ENCODE results near the gene BICD2.
A peak's percentile ranks its signal among the peaks of the same experiment; 100 is the strongest.

BICD2 gene

GRCh38 chr9:92711844-92712243 is 52.8 kb downstream of the BICD2 start:
- no peak for DNase-seq

GRCh38 chr9:92711146-92711545 is 53.5 kb downstream of the BICD2 start:
- no peak for DNase-seq

- no peak for DNase-seq
These were observed 54.3 kb downstream of the BICD2 start for GRCh38 chr9:92710368-92710767.

- no peak for DNase-seq
These were observed 54.7 kb downstream of the BICD2 start for GRCh38 chr9:92709954-92710353.

- DNase-seq = no peak
These were observed 55.4 kb downstream of the BICD2 start for GRCh38 chr9:92709240-92709639.

- DNase-seq = no peak
These were observed 57.1 kb downstream of the BICD2 start for GRCh38 chr9:92707530-92707929.

- peak; percentile 64 for DNase-seq
These were observed 58.3 kb downstream of the BICD2 start for GRCh38 chr9:92706218-92706940.

- no peak for DNase-seq
These were observed 60.1 kb downstream of the BICD2 start for GRCh38 chr9:92704528-92704927.

GRCh38 chr9:92696619-92697018 is 68.0 kb downstream of the BICD2 start:
- no peak for DNase-seq

GRCh38 chr9:92686954-92687353 is 77.7 kb downstream of the BICD2 start:
- no peak for DNase-seq

- DNase-seq = no peak
These were observed 79.6 kb downstream of the BICD2 start for GRCh38 chr9:92685022-92685421.

- no peak for DNase-seq
These were observed 82.4 kb downstream of the BICD2 start for GRCh38 chr9:92682269-92682668.

- no peak for DNase-seq
These were observed 84.2 kb downstream of the BICD2 start for GRCh38 chr9:92680166-92681119.

GRCh38 chr9:92679413-92680165 is 85.0 kb downstream of the BICD2 start:
- no peak for DNase-seq

GRCh38 chr9:92671323-92671722 is 93.3 kb downstream of the BICD2 start:
- peak; percentile 28 for DNase-seq

GRCh38 chr9:92669890-92670708 is 94.5 kb downstream of the BICD2 start, which contains the start of gene IPPK:
TSS of gene IPPK (minus strand) at chr9:92670131. CDS start at chr9:92669988, 143 bp downstream.
- DNase-seq = peak; percentile 97

- no peak for DNase-seq
These were observed 95.1 kb downstream of the BICD2 start for GRCh38 chr9:92669527-92669889.

- peak; percentile 64 for DNase-seq
These were observed 95.7 kb downstream of the BICD2 start for GRCh38 chr9:92668746-92669526.

- DNase-seq = no peak
These were observed 97.6 kb downstream of the BICD2 start for GRCh38 chr9:92666912-92667532.

- DNase-seq = no peak
These were observed 98.4 kb downstream of the BICD2 start for GRCh38 chr9:92666236-92666635.

- no peak for DNase-seq
These were observed 98.8 kb downstream of the BICD2 start for GRCh38 chr9:92665836-92666235.

All from stimulated activated CD8-positive, alpha-beta memory T cell treated with anti-CD3 and anti-CD28 coated beads, Interleukin-4, amount 100 ng/mL, for 48 hours (primary cell).